NCI-H526 treated with DMSO at 0.1 percent for 48 hours (cell line): ENCODE results near the gene TDG.
A peak's percentile ranks its signal among the peaks of the same experiment; 100 is the strongest.
"Not testable (repeated sequence)": the region's sequence is repeated elsewhere in the genome, so short reads cannot be mapped to it uniquely, and the experiment has no call there.

Experiments
- DNase-seq: peaks from one replicate; lab custom pipeline; 2025; lab: John Stamatoyannopoulos, UW

Gene TDG

DNA sequence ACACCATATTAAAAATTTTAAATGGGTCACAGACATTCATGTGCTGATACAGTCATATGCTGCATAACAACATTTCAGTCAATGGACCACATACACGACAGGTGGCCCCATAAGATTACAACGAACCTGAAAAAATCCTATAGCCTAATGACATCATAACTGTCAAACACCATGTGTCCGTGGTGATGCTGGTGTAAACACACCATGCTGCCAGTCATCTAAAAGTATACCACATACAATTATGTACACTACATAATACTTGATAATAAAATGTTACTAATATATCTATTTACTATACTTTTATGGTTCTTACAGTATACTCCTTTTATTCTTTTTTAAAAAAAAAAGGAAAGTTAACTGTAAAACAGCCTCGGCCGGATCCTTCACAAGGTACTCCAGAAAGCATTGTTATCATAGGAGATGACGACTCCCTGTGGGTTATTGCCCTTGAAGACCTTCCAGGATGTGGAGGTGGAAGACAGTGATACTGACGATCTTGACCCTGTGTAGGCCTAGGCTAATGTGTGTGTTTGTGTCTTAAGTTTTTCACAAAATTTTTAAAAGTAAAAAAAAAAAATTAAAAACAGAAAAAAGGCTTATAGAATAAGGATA lies 5.0 kb upstream of the TDG start:
- DNase-seq, result no peak

DNA sequence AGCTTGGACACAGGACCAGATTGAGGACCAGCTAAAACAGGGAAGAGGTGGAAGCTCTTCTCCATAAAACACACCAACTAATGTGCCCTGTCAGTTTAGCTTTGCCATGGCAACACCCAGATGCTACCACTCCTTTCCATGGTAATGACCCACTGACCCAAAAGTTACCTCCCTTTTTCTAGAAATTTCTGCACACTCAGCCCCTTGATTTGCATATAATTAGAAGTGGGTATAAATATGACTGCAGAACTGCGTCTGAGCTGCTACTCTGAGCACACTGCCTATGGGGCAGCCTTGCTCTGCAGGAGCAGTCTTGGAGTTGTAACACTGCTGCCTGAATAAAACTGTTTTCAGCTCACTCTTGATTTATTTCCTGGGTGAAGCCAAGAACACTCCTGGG lies 3.2 kb upstream of the TDG start:
- DNase-seq, result no peak

DNA sequence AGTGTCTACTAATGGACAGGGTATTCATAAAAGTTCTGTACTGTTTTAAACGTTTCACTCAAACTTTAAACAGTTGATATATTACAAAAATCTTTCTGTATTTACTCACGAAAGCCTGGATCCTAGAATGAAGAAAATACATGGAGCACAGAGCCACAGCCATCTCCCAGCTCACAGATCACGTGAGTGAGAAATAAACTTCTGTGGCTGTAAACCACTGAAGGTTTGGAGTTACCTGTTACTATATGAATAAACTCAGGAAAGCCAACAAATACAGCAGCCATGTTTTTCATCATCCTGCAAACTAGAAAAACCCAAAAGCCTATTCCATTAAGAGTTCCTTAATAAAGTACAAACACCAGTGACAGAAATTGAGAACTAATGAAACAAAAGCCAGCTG lies 867 bp upstream of the TDG start:
- DNase-seq, result no peak

DNA sequence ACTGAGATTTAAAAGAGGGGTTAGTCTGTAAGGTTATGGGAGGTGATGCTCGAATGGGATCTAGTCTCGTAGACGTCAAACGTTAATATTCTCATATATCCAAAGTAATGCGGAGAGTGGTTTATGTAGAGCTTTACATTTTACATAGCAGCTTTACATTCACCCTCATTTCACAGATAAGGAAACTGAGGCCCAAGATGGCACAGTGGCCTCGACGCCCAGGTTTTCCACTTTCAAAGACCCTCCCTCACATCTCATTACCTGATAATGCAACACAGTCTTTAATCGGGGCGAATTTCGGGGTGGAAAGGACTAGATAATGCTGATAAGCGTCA lies 450 bp upstream of the TDG start:
- DNase-seq, result no peak

DNA sequence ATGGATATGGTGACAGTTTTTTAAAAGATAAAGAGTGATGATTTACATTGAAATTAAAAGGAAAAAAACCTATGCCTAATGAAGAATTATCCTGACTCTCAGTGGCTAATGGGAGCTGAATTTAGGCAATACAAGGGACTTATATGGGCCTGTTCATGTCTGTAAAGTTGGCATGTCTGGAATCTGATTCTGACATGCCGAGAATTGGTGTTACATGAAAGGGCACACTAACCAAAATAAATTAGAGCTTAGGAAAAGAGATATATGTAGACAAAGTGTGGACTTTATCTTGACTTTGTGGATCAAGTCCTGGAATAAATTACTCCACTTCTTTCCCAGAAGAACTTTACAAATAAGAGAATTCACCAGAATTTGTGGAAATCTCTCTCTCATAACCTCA lies 1.1 kb downstream of the TDG start:
- DNase-seq, result no peak

DNA sequence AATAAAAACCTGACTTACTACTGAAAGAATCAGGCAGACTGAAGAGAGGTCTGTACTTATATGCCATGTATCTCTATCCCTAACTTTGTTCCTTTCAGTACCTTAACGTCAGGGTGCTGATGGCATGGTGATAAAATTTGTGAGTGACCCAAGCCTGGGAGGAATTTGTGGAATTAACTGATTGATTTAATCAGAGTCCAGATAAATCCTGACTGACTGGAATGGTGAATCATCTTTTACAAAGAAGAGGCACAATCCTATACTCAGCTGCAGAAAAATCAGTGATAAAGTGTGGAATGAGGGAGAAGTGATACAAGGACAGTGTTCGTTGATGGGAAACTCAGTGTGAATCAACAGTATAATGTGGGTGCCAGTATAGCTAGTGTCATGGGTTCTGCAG lies 3.7 kb downstream of the TDG start:
- DNase-seq, result no peak

DNA sequence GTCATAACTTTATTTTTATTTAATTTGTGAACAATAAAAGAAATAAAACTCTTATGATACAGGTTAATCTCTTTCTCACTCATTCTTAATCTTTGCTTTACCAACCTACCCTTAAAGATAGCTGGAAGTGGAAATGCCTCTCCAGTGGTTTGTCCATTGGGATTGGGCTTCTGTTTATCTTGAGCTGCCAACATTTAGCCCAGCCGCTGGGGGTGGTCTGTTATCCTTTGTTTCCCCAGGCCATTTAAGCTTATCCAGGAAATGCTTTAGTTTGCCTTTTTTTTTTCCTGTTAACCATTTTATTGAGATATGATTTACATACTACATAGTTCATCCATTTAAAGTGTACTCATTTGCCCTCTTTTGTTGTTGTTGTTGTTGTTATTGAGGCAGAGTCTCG lies 8.2 kb downstream of the TDG start:
- DNase-seq, result no peak

DNA sequence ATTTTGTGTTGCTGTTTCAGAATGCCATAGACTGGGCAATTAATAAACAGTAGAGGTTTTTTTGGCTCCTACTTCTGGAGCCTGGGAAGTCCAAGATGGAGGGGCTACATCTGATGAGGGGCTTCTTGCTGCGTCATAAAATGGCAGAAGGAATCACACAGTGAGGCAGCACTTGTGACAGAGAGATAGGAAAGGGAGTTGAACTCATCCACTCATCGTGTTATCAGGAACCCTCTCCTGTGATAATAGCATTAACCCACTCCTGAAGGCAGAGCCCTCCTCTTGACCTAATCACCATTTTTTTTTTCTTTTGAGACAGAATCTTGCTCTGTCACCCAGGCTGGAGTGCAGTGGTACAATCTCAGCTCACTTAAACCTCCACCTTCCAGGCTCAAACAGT lies 9.7 kb downstream of the TDG start:
- DNase-seq, result no peak

DNA sequence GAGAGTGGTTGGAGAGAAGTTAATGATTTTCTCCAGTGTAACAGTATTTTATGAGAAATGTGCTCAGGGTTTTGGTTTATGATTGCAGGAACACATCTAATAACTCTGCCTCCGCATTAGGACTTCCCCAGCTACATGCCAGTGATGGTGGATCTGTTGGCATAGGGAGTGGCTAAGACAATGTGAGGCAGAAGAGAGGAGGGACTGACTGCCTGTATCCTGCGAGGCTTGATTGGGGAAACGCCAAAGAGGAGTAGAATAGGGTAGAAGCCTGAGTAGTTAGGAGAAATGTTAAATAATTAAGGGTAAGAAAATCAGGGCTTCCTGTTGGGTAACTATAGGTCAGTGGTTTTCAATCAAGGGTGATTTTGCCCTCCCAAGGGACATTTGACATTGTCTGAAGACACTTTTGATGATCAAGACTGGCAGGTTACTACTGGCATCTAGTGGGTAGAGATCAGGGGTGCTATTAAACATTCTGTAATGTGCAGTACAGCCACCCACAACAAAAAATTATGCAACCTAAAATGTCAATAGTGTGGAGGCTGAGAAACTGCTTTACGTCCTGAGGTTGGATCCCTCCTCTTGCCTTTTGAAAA lies 12.8 kb downstream of the TDG start:
- no peak for DNase-seq

DNA sequence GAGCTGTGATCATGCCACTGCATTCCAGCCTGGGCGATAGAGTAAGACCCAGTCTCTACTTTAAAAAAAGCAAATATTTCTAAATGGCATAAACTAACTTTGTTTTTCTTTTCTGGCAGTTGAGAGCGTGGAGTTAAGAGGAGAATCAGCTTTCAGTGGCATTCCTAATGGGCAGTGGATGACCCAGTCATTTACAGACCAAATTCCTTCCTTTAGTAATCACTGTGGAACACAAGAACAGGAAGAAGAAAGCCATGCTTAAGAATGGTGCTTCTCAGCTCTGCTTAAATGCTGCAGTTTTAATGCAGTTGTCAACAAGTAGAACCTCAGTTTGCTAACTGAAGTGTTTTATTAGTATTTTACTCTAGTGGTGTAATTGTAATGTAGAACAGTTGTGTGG lies 21.2 kb downstream of the TDG start:
- DNase-seq, result no peak

DNA sequence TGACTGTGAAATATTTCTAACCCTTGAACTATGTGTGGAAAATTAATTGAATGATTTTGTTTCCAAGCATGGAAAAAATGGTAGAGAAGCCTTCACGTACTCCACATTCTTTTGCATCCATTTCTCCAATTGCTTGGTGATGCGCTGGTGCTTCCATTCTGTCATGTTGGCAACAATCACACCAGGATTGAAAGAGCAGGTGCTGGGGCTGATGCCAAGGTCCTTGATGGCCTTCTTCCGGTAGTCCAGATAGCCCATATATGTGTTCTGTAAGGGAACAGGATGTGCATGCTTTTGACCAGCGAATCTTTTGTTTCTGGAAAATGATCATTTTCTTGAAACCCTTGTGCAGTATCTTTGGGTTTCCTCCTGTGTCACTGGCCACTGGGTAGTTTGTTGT lies 28.6 kb downstream of the TDG start:
- no peak for DNase-seq

DNA sequence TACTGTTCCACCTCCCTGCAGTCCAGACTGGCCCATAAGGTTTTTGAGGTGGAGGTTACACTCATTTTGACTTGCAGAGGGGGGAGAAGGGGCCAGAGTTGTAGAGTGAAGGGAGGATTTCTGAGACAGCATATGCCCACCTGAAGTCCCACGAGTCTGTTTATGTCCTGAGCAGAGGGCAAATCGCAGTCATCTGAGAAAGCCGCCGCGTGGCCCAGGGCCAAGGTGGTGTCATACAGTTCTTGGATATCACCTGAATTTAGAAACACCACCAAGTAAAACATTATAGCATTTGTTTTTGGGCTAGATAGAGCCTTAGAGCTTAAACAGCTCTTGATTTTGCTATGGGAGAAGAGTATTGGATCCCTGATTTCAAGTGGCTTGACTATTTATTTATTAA lies 30.9 kb downstream of the TDG start:
- no peak for DNase-seq

DNA sequence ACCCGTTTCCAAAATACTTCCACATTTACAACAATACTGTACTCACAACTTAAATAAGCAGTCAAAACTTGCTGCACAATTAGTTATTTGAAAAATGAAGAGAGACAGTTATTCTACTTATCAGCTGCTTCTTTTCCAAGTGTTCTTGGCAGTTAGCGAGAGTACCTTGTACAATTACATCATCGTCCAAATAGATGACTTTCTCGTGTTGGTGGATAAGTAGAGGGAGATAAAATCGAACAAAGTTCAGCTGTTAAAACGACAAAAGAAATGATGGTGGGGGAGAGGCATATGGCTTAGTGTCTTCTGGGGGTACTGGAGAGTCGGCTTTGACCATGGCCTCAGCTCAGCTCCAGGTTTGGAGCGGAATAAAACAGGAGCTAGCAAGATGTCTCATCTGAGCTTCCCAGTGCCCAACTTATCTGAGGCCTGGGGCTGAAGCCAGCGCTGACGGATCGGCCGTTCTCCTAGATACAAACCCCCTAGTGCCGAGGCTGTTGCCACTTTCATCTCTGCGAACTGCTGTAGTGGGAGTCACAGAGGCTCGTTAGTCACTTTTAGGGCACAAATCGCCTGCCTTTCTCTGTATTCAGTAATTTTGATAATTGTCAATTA lies 31.7 kb downstream of the TDG start:
- no peak for DNase-seq

DNA sequence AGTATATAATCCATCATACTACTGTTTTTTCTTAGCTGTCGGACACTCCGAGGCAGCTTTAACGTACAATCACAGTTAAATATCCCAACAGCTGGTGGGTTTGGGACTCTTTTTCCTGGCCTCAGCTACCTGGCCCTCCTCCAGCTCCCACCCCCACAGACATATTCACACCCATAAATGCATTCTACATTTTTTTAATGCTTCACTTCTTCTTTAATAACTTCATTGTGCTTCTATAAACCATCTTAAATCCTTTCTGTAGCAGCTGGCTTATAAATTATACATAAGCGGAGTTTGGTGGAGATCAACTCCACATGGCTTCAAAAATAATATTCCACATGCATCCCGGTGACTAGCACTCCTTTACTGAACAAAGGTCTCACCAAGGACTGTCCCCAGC lies 33.3 kb downstream of the TDG start:
- no peak for DNase-seq

DNA sequence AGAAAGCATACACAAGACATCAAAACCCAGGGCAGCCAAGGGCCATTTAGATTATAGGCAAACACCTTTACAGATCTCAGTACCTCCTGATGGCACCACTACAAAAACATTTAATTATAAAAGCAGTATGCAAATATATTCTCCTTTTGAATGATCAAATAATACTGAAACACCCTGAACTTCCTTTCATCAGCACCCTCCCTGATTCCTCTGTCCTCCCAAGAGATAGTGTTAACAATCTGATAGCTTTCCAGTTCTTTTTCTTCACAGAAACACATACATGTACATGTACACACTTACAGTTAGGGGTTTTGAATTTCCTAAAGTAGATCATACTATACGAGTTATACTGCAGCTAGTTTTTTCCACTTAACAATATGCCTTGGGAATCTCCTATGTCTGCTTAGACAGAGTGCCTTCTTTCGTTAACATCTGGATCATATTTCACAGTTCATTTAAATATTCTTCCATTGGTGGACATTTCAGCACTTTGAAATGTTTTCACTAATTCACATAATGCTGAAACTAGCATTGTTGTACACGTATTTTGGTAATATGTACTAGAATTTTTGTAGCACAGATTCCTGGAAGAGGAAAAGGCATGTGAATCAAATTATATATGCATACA lies 35.2 kb downstream of the TDG start:
- peak; percentile 39 for DNase-seq

DNA sequence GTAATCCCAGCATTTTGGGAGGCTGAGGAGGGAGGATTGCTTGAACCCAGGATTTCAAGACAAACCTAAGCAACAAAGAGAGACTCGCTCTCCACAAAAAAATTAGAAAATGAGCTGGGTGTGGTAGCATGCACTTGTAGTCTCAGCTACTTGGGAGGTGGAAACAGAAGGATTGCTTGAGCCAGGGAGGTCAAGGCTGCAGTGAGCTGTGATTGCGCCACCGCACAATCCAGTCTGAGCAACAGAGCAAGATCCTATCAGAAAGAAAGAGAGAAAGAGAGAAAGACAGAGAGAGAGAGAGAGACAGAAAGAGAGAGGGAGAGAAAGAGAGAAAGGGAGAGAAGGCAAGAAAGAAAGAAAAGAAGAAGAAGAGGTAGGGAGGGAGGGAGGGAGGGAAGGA lies 37.0 kb downstream of the TDG start:
- DNase-seq, result no peak

DNA sequence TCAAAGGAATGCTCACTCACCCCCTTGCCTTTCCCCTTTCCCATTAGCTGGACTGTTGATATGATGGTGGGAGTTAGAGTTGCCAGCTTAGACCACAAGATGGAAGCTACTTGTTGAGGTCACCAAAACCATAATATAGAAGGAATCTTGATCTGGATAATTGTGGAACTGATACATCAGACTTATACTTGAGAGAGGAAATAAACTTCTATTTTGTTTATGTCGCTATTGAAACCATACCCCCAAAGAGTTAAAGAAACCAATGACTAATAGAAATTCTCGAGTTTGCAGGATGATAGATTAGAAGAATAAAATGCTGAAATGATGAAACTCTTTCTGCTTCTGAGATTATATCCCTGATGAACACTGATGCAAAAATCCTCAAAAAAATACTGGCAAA lies 37.9 kb downstream of the TDG start:
- no peak for DNase-seq

DNA sequence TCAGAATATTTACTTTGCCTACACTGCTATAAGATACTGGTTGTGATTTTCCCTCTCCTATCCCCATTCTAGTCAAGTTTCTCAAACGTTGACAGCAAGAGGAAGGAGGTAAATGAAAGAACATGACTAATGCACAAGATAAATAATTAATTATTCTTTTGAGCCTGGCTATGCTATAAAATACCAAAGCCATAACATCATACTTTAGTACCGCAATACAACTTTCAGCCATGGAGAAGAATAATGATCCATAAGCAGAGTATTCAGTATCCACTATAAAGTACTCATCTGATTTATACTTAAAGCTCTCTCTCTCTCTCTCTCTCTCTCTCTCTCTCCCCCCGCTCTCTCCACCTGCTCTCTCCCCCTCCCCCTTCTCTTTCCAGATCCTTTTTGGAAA lies 41.3 kb downstream of the TDG start:
- no peak for DNase-seq

DNA sequence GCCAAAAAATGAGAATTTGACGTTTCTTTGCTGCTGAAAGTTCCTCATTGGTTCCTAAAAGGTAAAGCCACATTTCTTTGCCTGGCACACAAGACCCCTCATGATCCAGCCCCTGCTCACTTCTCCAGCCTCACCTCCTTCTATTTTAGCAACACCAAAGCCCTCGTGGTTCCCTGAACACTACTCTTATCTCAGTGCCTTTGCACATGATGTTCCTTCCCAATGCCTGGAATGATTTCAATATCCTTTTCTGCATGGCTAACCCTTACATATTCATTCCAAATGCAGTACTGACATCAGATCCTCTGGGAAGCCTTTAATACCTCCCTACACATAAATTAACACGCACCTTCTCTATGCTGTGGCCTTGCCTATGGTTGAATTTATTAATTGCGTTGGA lies 44.4 kb downstream of the TDG start:
- no peak for DNase-seq

DNA sequence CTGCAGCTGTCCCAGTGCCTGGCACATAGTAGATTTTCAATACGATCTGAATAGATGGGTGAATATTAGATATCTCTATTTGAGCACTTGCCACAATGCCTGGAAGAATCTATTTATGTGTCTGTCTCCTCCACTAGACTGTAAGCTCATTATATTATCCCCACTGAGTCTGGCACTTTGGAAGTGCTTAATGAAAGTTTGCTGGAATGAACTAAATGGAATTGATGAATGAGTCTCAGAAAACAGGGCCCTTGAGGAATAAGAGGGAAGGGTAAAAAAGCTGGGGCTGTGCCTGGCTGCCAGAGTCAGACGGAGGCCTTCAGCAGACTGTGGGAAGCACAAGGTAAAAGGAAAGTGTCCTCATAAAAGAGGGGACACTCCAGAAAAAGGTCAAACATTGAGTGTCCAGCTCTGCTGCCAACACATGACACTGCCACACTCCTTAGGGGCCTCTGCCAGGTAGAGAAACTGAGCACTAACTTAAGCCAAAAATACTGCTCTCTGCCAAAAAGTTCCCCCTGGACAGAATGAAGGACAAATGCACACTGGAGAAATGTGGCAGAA lies 45.0 kb downstream of the TDG start:
- no peak for DNase-seq

DNA sequence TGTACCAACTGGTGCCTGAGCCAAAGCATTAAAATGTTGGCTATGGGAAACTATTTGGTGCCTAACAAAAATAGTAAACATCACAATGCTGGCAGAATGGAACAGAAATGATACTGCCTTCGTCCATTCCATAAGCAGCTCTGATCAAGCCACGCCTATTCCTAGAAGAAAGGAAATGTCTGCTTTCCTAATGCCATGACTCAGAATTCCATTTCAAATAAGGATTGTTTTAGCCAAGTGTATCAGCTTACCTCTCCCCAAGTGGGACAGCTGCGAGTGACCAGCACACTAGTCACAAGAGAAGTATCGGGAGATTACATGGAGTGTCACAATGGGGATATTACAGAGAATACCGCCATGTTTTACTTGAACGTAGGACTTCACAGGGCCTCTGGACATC lies 45.6 kb downstream of the TDG start:
- no peak for DNase-seq

DNA sequence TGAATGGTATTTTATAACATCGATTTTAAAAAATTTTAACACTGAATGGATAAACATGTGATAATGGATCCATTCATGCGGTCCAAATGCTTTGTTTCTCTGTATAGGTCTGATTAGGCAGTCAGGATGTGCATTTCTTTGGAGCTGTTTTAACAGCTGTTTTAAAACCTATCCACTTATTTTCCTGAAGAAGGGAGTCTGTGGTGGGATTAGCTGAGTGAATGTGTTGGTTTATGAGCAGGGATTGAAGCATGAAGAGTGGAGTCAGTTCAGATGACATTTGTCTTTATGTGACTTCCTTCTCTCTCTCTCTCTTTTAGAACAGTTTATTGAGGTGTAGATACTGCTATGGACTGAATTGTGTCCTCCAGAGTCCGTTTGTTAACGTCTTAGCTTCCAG lies 46.7 kb downstream of the TDG start:
- no peak for DNase-seq

DNA sequence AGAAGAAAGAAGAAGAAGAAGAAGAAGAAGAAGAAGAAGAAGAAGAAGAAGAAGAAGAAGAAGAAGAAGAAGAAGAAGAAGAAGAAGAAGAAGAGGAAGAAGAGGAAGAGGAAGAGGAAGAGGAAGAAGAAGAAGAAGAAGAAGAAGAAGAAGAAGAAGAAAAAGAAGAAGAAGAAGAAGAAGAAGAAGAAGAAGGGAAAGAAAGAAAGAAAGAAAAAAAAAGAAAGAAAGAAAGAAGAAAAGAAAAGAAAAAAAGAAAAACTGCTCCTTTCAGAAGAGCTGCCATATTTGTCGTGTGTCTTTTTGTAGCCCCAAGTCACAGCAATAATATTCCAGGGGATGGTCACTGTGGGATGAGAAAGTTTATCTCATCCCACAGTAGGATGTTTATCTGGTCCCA lies 56.2 kb downstream of the TDG start:
- DNase-seq, result not testable (repeated sequence)
